Measurements from ENCODE around the gene BEST2. TPM values are rescaled to one million over a fixed set of nuclear protein-coding genes. Genes with fewer than 3 reads are reported as not detected.

Gene BEST2
- total and polyA plus RNA-seq, 12 donors, result not detected

- H3K27ac ChIP-seq, result no peak overlapping the region
- no peak for ATAC-seq
- H3K4me1 ChIP-seq, result no peaks in the 10 kb centered on the region
- TF ChIP-seq, protein P1, sequence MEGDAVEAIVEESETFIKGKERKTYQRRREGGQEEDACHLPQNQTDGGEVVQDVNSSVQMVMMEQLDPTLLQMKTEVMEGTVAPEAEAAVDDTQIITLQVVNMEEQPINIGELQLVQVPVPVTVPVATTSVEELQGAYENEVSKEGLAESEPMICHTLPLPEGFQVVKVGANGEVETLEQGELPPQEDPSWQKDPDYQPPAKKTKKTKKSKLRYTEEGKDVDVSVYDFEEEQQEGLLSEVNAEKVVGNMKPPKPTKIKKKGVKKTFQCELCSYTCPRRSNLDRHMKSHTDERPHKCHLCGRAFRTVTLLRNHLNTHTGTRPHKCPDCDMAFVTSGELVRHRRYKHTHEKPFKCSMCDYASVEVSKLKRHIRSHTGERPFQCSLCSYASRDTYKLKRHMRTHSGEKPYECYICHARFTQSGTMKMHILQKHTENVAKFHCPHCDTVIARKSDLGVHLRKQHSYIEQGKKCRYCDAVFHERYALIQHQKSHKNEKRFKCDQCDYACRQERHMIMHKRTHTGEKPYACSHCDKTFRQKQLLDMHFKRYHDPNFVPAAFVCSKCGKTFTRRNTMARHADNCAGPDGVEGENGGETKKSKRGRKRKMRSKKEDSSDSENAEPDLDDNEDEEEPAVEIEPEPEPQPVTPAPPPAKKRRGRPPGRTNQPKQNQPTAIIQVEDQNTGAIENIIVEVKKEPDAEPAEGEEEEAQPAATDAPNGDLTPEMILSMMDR (IDR thresholded peaks at IDR 0.05), result no peak
- intact Hi-C loops (cut with DNase I), result loop anchor here in 1 of 10 donors (1.0 kb wide), 1 partner anchor 11 kb away; no protein-coding TSS in a partner anchor
- no peak overlapping the region for H3K4me3 ChIP-seq
- peaks cover 0 to 9% (median 0%) of the 10 kb centered on the region in 11 donors for H3K9me3 ChIP-seq
- DNase-seq, result no peak
- H3K36me3 ChIP-seq, result peaks cover 0 to 35% (median 27%) of the 10 kb centered on the region in 9 donors
- H3K27me3 ChIP-seq, result peaks cover 0 to 50% (median 29%) of the 10 kb centered on the region in 7 donors
- WGBS, 2 donors, result 37 to 40% methylated on average over 24 of the region's 24 CpGs
Observed at GRCh38 chr19:12749938-12750521, 1.6 kb upstream of the BEST2 start.

GRCh38 chr19:12750851-12751250, 740 bp upstream of the BEST2 start:
- intact Hi-C loops (cut with DNase I), result loop anchor here in 1 of 10 donors (1.0 kb wide), 1 partner anchor 10 kb away; no protein-coding TSS in a partner anchor
- DNase-seq, result no peak
- ATAC-seq, result no peak
- WGBS, 2 donors, result 60 to 73% methylated on average over 9 of the region's 9 CpGs
- H3K9me3 ChIP-seq, result peaks cover 0 to 9% (median 0%) of the 10 kb centered on the region in 11 donors
- H3K27me3 ChIP-seq, result peaks cover 0 to 50% (median 29%) of the 10 kb centered on the region in 7 donors
- no peak overlapping the region for H3K27ac ChIP-seq
- no peaks in the 10 kb centered on the region for H3K4me1 ChIP-seq
- H3K36me3 ChIP-seq, result peaks cover 0 to 27% (median 19%) of the 10 kb centered on the region in 9 donors
- no peak overlapping the region for H3K4me3 ChIP-seq
- TF ChIP-seq, protein P1 (IDR thresholded peaks at IDR 0.05), result no peak

GRCh38 chr19:12752056-12752781, 628 bp downstream of the BEST2 start:
- H3K27me3 ChIP-seq, result peaks cover 0 to 50% (median 29%) of the 10 kb centered on the region in 7 donors
- no peak for DNase-seq
- WGBS, 2 donors, result 83% methylated on average over 23 of the region's 23 CpGs

More at GRCh38 chr19:12752056-12752781, 628 bp downstream of the BEST2 start:
- Histone ChIP-seq H3K4me1 (peaks cover 0 to 4% (median 2%) of the 10 kb centered on the region in 9 donors), H3K27ac (no peak overlapping the region), H3K4me3 (no peak overlapping the region), H3K36me3 (peaks cover 0 to 13% (median 8%) of the 10 kb centered on the region in 9 donors), H3K9me3 (peaks cover 0 to 8% (median 0%) of the 10 kb centered on the region in 11 donors)
- intact Hi-C loops (cut with DNase I), result no loop called here
- TF ChIP-seq, protein P1 (IDR thresholded peaks at IDR 0.05), result no peak
- ATAC-seq, result no peak
